GM19240 (cell line): Measurements from ENCODE around the gene GJB3.
"Not testable (repeated sequence)": the region's sequence is repeated elsewhere in the genome, so short reads cannot be mapped to it uniquely, and the experiment has no call there.

Source experiments
- DNase-seq: peaks from one replicate; pipeline ENCODE4 v3.0.0; 2011; ENCODE audit warnings: low spot score; ENCODE audit not compliant: insufficient read length

Gene GJB3

GRCh38 chr1:34759503-34760357, 21.3 kb upstream of the GJB3 start, which contains the start of gene GJB4:
GJB4 (plus strand) TSS chr1:34759740; CDS start chr1:34761255, 1,515 bp downstream.
- no peak for DNase-seq

- no peak for DNase-seq
Measured at GRCh38 chr1:34761176-34761761, 19.7 kb upstream of the GJB3 start.

GRCh38 chr1:34761776-34762307, 19.2 kb upstream of the GJB3 start:
- no peak for DNase-seq

- DNase-seq = no peak
Measured at GRCh38 chr1:34762474-34763141, 18.4 kb upstream of the GJB3 start.

- DNase-seq = no peak
Measured at GRCh38 chr1:34763142-34763781, 17.8 kb upstream of the GJB3 start.

GRCh38 chr1:34768856-34769255, 12.2 kb upstream of the GJB3 start:
- DNase-seq = no peak

GRCh38 chr1:34770891-34771504, 10.0 kb upstream of the GJB3 start:
- DNase-seq = no peak

GRCh38 chr1:34771573-34772371, 9.2 kb upstream of the GJB3 start:
- DNase-seq = no peak

GRCh38 chr1:34773114-34773513, 7.9 kb upstream of the GJB3 start:
- not testable (repeated sequence) for DNase-seq

GRCh38 chr1:34774957-34775356, 6.1 kb upstream of the GJB3 start:
- DNase-seq = no peak

GRCh38 chr1:34776911-34777310, 4.1 kb upstream of the GJB3 start:
- DNase-seq = no peak

- DNase-seq = no peak
Measured at GRCh38 chr1:34777519-34778321, 3.3 kb upstream of the GJB3 start.

- DNase-seq = no peak
Measured at GRCh38 chr1:34778381-34778780, 2.6 kb upstream of the GJB3 start.

- DNase-seq = no peak
Measured at GRCh38 chr1:34779005-34779404, 2.0 kb upstream of the GJB3 start.

GRCh38 chr1:34779526-34779925, 1.5 kb upstream of the GJB3 start:
- DNase-seq = no peak

GRCh38 chr1:34779962-34780361, 1.1 kb upstream of the GJB3 start:
- no peak for DNase-seq

GRCh38 chr1:34780528-34780927, 486 bp upstream of the GJB3 start:
- DNase-seq = no peak

- DNase-seq = no peak
Measured at GRCh38 chr1:34781844-34782391, 904 bp downstream of the GJB3 start.

- no peak for DNase-seq
Measured at GRCh38 chr1:34784751-34785221, 3.8 kb downstream of the GJB3 start.
